Transverse colon (tissue), 4 donors: ENCODE results near the gene BASP1. TPM values are rescaled to one million over a fixed set of nuclear protein-coding genes. Genes with fewer than 3 reads are reported as not detected.
"Not testable (repeated sequence)": the region's sequence is repeated elsewhere in the genome, so short reads cannot be mapped to it uniquely, and the experiment has no call there.

ENCODE experiments used
- DNase-seq: peaks from one replicate; pipeline ENCODE4 v3.0.0-alpha.2; 2019
- H3K27ac ChIP-seq, 4 donors: fragments of 200-600 bp; sonication (generic); 2 replicates each; pipeline ENCODE4 v1.5.1; 2016 to 2018; ENCODE audit warnings: inconsistent platforms in 4 of 4
- H3K27me3 ChIP-seq: fragments of 200-600 bp; sonication (generic); 2 replicates; pipeline ENCODE4 v1.5.1; 2017; ENCODE audit warnings: inconsistent platforms
- H3K36me3 ChIP-seq, 4 donors: fragments of 200-600 bp; sonication (generic); 2 replicates each; pipeline ENCODE4 v1.5.1; 2017 to 2019; ENCODE audit warnings: inconsistent platforms in 4 of 4
- H3K4me1 ChIP-seq, 4 donors: fragments of 200-600 bp; sonication (generic); 2 replicates each; pipeline ENCODE4 v1.5.1; 2017 to 2020; ENCODE audit warnings: inconsistent platforms in 4 of 4
- H3K4me3 ChIP-seq, 4 donors: fragments of 200-600 bp; sonication (generic); 1 replicate in 1 of 4; 2 replicates in 3 of 4; pipeline versions ENCODE4 v1.5.1 to v1.6.1; 2017 to 2019; ENCODE audit warnings: inconsistent platforms in 4 of 4
- H3K9me3 ChIP-seq, 2 donors: fragments of 200-600 bp; sonication (generic); 2 replicates each; pipeline ENCODE4 v1.5.1; 2017 to 2019; ENCODE audit warnings: inconsistent platforms in 2 of 2
- EP300 ChIP-seq: sonication (generic); formaldehyde crosslinking; IDR thresholded peaks from one replicate; pipeline ENCODE4 v1.6.1; 2017; ENCODE audit warnings: antibody characterized with exemption, low read depth
- POLR2A ChIP-seq: fragments of 450-650 bp; IDR thresholded peaks from one replicate; pipeline ENCODE4 v1.6.1; 2016; ENCODE audit warnings: antibody characterized with exemption, mild to moderate bottlenecking, moderate library complexity
- POLR2AphosphoS5 ChIP-seq, 3 donors: sonication (generic); formaldehyde crosslinking; IDR thresholded peaks; one replicate each; pipeline ENCODE4 v1.6.1; 2016; ENCODE audit warnings: antibody characterized with exemption in 3 of 3
- WGBS, 2 donors: methylation state at CpG; one replicate each; pipeline ENCODE4 v1.1.5; 2018; ENCODE audit warnings: low coverage in 1 of 2; 5-methylcytosine and 5-hydroxymethylcytosine counted together
- in situ Hi-C, 4 donors: fragments of 200-750 bp; cut with MboI; loops; one replicate each; pipeline versions ENCODE4 v1.15.0 to v1.15.1; 2017; ENCODE audit warnings: low sequenced_read_pairs in 3 of 4, low pct_ligation_motif_present in 1 of 4, low pct_unique_long_range_greater_than_20kb in 1 of 4
- intact Hi-C: fragments of 100-400 bp; cut with DNase I; formaldehyde crosslinking; loops from one replicate; pipeline ENCODE4 v1.15.1; 2023; ENCODE audit warnings: low total_unique reads
- total RNA-seq, 4 donors: library from RNA; depleted of rRNA; stranded (reverse); fragments of >200 nt; gene quantifications; one replicate each; pipeline ENCODE4 v1.1.0, GENCODE V29; 2016
- TF ChIP-seq, protein P1 (sequence below), 5 experiments: fragments of 200-600 bp in 3 of 5; fragments of 450-650 bp in 2 of 5; sonication (generic) in 3 of 5; IDR thresholded peaks; 1 replicate in 2 of 5; 2 replicates in 3 of 5; pipeline ENCODE4 v1.5.1; 2016 to 2017; ENCODE audit warnings: antibody characterized with exemption in 5 of 5, inconsistent platforms in 3 of 5, mild to moderate bottlenecking in 2 of 5, moderate library complexity in 1 of 5

The BASP1 gene
- total RNA-seq, 4 donors from 2014 or later: 1.5 to 36.4 (median 9.2) TPM

DNA sequence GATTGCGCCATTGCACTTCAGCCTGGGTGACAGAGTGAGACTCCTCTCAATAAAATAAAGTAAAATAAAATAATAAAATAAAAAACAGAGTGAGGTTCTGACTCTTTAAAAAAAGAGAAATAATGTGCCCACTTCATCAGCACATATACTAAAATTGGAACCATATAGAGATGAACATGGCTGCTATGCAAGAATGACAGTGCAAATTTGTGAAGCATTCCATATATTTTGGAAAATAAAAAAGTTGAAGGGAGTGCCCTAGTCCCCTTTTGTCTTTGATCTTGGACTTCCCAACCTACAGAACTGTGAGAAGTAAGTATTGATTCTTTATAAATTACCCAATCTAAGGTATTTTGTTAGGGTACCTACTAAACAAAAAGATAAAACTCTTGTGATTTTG lies 23.1 kb downstream of the BASP1 start:
- 86 to 100% methylated on average over 1 of the region's 1 CpG for WGBS, 2 donors
- no peaks in the 10 kb centered on the region for H3K27me3 ChIP-seq

DNA sequence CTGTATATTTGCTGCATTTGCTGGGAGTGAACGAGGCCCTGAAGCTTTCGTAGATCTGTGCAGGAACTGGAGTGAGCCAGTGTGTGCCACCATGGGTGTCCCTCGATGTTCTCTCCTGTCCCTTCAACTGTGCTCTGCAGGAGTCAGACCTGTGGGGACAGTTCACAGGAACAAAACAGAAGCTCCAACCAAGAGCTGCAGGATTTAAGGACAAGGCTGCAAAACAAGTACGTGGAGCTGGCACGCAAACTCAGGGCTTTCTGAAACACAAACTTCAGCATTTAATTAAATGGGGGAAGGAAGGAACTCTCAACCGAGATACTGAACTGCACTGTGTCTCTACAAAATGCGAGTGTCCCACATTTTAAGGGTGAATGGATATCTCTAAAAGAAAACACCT lies 24.2 kb downstream of the BASP1 start:
- H3K4me3 ChIP-seq: no peak overlapping the region
- TF ChIP-seq, protein P1, sequence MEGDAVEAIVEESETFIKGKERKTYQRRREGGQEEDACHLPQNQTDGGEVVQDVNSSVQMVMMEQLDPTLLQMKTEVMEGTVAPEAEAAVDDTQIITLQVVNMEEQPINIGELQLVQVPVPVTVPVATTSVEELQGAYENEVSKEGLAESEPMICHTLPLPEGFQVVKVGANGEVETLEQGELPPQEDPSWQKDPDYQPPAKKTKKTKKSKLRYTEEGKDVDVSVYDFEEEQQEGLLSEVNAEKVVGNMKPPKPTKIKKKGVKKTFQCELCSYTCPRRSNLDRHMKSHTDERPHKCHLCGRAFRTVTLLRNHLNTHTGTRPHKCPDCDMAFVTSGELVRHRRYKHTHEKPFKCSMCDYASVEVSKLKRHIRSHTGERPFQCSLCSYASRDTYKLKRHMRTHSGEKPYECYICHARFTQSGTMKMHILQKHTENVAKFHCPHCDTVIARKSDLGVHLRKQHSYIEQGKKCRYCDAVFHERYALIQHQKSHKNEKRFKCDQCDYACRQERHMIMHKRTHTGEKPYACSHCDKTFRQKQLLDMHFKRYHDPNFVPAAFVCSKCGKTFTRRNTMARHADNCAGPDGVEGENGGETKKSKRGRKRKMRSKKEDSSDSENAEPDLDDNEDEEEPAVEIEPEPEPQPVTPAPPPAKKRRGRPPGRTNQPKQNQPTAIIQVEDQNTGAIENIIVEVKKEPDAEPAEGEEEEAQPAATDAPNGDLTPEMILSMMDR (IDR thresholded peaks at IDR 0.05): no peak
- no peak for TF ChIP-seq EP300
- no peak for TF ChIP-seq POLR2A
- no peak for TF ChIP-seq POLR2AphosphoS5 (IDR thresholded peaks at IDR 0.05)
- in situ Hi-C loops: no loop called here
- no peaks in the 10 kb centered on the region for H3K9me3 ChIP-seq
- 79 to 90% methylated on average over 6 to 7 of the region's 7 CpGs for WGBS, 2 donors
- DNase-seq: no peak
- intact Hi-C loops: no loop called here
- H3K27ac ChIP-seq: no peak overlapping the region
- no peaks in the 10 kb centered on the region for H3K27me3 ChIP-seq
- H3K36me3 ChIP-seq: no peaks in the 10 kb centered on the region
- no peaks in the 10 kb centered on the region for H3K4me1 ChIP-seq

More for the DNA sequence above, 23.1 kb downstream of the BASP1 start:
- TF ChIP-seq EP300: no peak
- TF ChIP-seq, protein P1 (IDR thresholded peaks at IDR 0.05): no peak
- no peak for TF ChIP-seq POLR2A
- TF ChIP-seq POLR2AphosphoS5 (IDR thresholded peaks at IDR 0.05): no peak
- no peak for DNase-seq
- intact Hi-C loops (no loop called here), in situ Hi-C loops (no loop called here)
- no peaks in the 10 kb centered on the region for H3K4me1 ChIP-seq
- no peak overlapping the region for H3K4me3 ChIP-seq
- no peaks in the 10 kb centered on the region for H3K9me3 ChIP-seq
- no peak overlapping the region for H3K27ac ChIP-seq
- no peaks in the 10 kb centered on the region for H3K36me3 ChIP-seq

DNA sequence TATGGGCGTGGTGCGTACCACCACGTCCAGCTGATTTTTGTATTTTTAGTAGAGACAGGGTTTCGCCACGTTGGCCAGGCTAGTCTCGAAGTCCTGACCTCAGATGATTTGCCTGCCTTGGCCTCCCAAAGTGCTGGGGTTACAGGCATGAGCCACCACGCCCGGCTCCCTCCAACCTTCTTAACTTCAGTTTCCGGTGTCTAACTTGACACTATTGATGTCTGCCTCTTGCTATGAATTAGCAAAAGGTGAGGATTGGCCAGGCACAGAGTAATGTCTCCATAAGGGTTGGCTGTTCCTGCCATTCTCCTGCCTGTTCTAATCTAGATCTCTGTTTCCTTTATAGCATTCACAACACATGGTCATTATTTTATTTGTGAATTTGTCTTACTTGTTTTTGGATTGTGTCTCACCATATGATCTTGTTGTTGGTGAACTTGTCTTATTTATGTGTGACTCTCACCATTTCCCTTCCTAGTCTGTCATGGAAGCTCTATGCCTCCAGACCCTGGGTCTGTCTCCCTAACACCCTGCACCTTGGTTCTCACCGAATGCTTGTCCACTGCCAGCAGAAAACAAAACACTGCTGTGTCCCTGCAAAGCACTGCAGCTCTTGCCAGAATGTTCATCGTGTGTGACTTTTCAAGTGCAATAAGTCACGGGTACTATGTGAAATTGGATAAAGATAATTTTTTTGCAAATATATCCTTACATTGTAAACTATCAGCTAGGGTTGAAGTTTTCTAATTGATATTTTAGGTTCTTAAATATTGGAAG lies 26.0 kb downstream of the BASP1 start:
- Histone ChIP-seq H3K4me1 (no peaks in the 10 kb centered on the region), H3K9me3 (no peaks in the 10 kb centered on the region), H3K27me3 (no peaks in the 10 kb centered on the region), H3K4me3 (no peak overlapping the region), H3K36me3 (no peaks in the 10 kb centered on the region), H3K27ac (no peak overlapping the region)
- 87 to 90% methylated on average over 6 to 12 of the region's 12 CpGs for WGBS, 2 donors
- intact Hi-C loops: no loop called here
- no peak for DNase-seq
- in situ Hi-C loops: no loop called here
- TF ChIP-seq, protein P1 (IDR thresholded peaks at IDR 0.05): no peak
- no peak for TF ChIP-seq POLR2A

DNA sequence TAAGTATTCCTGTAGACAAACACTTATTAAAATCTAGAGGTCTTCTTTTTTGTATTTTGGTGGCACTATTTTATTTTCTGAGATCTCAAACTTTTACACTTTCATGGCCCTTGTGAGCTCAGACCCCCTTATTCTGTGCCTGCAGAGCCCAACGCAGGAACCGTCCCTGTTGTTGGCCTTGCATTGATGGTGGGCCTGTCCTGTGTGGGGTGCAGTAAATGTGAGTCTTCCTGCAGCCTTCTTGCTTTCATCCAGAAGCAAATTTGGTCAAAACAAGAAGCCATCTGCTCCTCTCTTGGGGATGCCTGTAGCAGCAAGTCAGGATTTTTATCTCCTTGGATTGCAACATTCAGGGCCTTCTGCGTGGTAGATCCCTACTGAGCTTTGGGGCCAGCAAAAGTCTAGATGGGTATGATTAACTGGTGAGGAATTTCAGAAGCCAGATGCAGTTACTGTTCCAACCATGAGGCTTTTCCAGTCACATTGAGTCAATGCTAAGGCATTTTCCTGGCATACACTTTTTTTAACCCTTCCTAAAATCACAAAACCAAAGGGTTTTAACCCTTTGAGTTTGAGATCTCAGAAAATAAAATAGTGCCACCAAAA lies 31.7 kb downstream of the BASP1 start:
- in situ Hi-C loops: no loop called here
- no peak for DNase-seq

DNA sequence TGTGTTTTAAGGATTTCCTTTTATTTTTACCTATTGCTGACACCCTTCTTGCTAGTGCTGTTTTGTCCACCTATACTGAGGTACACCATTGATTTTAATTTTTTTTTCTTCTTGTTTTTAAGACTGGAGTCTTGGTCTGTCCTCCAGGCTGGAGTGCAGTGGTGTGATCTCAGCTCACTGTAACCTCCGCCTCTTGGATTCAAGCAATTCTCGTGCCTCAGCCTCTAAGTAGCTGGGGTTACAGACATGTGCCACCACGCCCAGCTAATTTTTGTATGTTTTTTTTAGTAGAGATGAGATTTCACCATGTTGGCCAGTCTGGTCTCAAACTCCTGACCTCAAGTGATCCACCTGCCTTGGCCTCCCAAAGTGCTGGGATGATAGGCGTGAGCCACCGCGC lies 32.4 kb downstream of the BASP1 start:
- H3K27ac ChIP-seq, intact Hi-C loops, H3K36me3 ChIP-seq, H3K27me3 ChIP-seq, H3K9me3 ChIP-seq, DNase-seq, H3K4me3 ChIP-seq, in situ Hi-C loops, H3K4me1 ChIP-seq: not testable (repeated sequence)
- 80% methylated on average over 6 of the region's 6 CpGs; no CpG with 5 or more reads in 1 of the 2 donors for WGBS, 2 donors

More for the DNA sequence above, 31.7 kb downstream of the BASP1 start:
- 70 to 84% methylated on average over 2 to 3 of the region's 3 CpGs for WGBS, 2 donors
- Histone ChIP-seq H3K27me3 (no peaks in the 10 kb centered on the region), H3K27ac (no peak overlapping the region), H3K4me3 (no peak overlapping the region), H3K4me1 (no peaks in the 10 kb centered on the region), H3K36me3 (no peaks in the 10 kb centered on the region), H3K9me3 (no peaks in the 10 kb centered on the region)
- intact Hi-C loops: no loop called here
- TF ChIP-seq POLR2A: no peak
- TF ChIP-seq POLR2AphosphoS5 (IDR thresholded peaks at IDR 0.05): no peak
- TF ChIP-seq, protein P1 (IDR thresholded peaks at IDR 0.05): no peak
